IPS-18a (cell line): ENCODE results near the gene ATXN1.

Source experiments
- H3K27ac ChIP-seq: one replicate; pipeline ENCODE4 v1.5.1; 2013; ENCODE audit warnings: low read length
- H3K27me3 ChIP-seq: one replicate; pipeline ENCODE4 v1.6.1; 2013; ENCODE audit warnings: mild to moderate bottlenecking, low read length; ENCODE audit not compliant: control insufficient read depth, insufficient read depth
- H3K36me3 ChIP-seq: one replicate; pipeline ENCODE4 v1.6.1; 2013; ENCODE audit warnings: low read depth, low read length; ENCODE audit not compliant: control insufficient read depth
- H3K4me1 ChIP-seq: one replicate; pipeline ENCODE4 v1.6.1; 2013; ENCODE audit warnings: low read depth, low read length; ENCODE audit not compliant: control insufficient read depth
- H3K4me3 ChIP-seq: one replicate; pipeline ENCODE4 v1.5.1; 2013; ENCODE audit warnings: low read length
- H3K9ac ChIP-seq: one replicate; pipeline ENCODE4 v1.6.1; 2013; ENCODE audit warnings: mild to moderate bottlenecking, low read length, moderate library complexity
- H3K9me3 ChIP-seq: one replicate; pipeline ENCODE4 v1.6.1; 2013; ENCODE audit warnings: low read depth, low read length; ENCODE audit not compliant: control insufficient read depth

The ATXN1 gene

DNA sequence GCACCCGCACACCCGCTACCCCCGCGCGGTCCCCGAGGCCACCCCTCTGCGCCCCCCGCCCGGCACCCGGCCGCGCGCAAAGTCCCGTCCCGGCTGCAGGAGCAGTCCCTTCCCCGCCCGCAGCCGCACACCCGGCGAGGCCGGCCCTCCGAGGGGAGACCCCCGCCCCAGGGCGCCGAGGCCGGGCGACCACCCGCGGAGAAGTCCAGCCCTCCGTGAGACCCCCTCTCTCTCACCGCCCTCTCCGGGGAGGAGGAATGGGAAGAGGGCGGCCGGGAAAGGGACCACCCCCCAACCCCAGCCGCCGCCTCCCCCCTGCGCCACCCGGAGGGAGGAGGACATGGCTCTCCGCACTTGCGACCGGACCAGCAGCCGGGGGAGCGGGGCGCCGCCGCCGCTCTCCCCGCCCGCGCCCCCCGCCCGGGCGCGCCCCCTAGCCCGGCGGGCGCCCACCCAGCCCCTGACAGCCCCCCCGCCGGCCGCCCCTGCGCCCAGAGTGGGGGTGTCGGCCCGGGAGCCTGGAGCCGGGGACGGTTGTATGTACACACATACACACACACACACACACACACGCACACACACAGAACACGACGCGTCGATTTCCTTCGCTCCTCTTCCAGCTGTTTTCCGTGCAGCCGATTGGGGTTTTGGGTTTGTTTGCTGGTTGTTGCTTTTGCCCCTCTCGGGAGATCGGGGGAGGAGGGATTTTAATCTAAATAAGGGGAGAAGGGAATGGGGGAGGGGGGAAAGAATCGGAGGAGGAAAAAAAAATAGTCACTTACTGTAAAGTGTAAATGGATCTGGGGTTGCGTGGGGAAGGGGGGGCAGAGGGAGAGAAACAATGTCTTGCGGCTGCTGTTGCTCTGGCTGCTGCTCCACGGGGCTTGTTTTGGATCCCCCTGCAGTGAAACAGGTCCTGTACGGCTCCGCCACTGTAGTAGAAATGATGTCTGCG lies at the start of gene ATXN1:
Gene ATXN1 (minus strand): TSS at position 945 of the 955 bp plus-strand sequence.
- H3K36me3 ChIP-seq, result no peaks in the 10 kb centered on the region
- H3K9ac ChIP-seq, result peak within 1 kb of the TSS; percentile 58
- no peak within 1 kb of the TSS for H3K27ac ChIP-seq
- peak within 1 kb of the TSS; percentile 88 for H3K4me3 ChIP-seq
- H3K9me3 ChIP-seq, result no peaks in the 10 kb centered on the region
- H3K4me1 ChIP-seq, result peaks cover 15% of the 10 kb centered on the region
- peaks cover 50% of the 10 kb centered on the region for H3K27me3 ChIP-seq

DNA sequence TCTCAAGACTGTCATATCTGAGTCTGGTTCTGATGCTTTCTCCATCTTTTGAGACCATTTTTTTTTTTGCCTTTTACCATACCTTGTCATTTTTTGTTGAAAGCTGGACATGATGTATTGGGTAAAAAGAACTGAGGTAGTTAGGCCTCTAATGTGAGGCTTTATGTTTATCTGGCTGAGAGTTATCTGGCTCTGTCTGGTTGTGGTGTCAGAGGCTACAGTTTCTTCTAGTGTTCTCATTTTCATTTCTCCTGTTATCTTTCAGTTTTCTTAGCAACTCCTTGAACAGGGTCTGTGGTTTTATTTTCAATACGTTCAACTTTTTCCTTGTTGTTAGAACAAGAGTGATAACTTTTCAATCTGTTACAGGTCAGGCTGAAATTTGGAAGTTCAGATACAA lies 49.2 kb upstream of the ATXN1 start:
- Histone ChIP-seq H3K27ac (no peak overlapping the region), H3K4me1 (peaks cover 3% of the 10 kb centered on the region), H3K9me3 (no peaks in the 10 kb centered on the region), H3K36me3 (no peaks in the 10 kb centered on the region), H3K27me3 (no peaks in the 10 kb centered on the region), H3K4me3 (no peak overlapping the region), H3K9ac (no peak overlapping the region)

DNA sequence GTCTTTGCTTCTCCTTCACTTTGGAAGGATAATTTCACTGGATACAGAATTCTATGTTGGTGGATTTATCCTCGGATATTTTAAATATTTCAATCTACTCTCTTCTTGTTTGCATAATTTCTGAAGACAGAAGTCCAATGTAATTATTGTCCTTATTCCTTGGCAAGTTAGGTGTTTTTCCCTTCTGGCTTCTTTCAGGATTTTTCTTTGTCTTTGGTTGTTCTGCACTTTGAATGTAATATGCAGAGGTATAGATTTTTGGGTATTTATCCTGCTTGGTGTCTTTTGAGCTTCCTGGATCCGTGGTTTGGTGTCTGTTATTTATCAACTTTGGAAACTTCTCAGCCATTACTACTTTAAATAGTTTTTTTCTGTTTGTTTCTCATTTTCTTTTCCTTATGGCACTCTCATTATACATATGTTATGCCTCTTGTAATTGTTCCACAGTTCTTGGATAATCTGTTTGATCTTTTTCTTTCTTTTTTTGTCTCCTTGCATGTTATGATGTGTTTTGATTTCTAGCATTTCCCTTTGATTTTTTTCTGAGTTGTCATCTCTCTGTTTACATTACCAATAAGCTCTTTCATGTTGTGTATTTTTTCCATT lies 48.6 kb upstream of the ATXN1 start:
- Histone ChIP-seq H3K4me3 (no peak overlapping the region), H3K27me3 (no peaks in the 10 kb centered on the region), H3K4me1 (peaks cover 9% of the 10 kb centered on the region), H3K9ac (no peak overlapping the region), H3K36me3 (no peaks in the 10 kb centered on the region), H3K9me3 (no peaks in the 10 kb centered on the region), H3K27ac (no peak overlapping the region)

DNA sequence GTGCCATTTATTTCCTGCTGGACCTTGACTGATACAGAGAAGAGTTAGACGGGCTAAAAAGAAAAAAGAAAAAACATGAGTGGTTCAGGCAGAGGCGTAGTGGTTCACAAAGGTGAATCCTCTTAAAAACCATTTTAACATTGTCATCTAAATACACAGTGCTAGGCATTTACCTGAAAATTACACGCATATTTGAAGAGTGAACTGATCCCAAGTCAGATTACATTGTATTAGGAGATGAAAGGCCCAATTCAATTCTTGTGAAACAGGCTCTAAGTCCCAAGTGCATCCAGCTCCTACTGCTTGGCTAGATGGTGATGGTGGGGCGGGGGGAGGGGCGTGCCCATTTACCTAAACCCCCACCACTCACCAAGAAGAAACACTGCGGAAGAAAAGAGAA lies 46.7 kb upstream of the ATXN1 start:
- no peaks in the 10 kb centered on the region for H3K36me3 ChIP-seq
- no peak overlapping the region for H3K4me3 ChIP-seq
- no peak overlapping the region for H3K9ac ChIP-seq
- H3K9me3 ChIP-seq, result no peaks in the 10 kb centered on the region
- H3K27me3 ChIP-seq, result no peaks in the 10 kb centered on the region
- peaks cover 27% of the 10 kb centered on the region for H3K4me1 ChIP-seq
- H3K27ac ChIP-seq, result no peak overlapping the region

DNA sequence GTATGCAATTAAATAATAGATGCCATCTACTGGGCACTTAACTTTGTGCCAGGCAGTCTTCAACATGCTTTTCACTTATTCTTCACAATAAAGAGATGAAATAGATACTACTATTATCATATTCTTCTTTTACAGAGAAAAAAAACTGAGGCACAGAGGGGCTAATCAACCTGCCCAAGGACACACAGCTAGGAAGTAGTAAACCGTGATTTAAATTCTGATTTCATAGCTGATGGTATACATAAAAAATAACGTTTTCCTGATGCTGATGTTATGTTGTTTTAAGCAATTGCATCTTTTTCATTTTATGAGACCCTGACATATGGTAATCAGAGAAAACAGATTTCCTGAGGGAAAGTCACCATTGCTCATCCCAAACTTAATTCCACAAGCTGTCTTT lies 45.1 kb upstream of the ATXN1 start:
- Histone ChIP-seq H3K27ac (no peak overlapping the region), H3K27me3 (no peaks in the 10 kb centered on the region), H3K9ac (no peak overlapping the region), H3K4me3 (no peak overlapping the region), H3K36me3 (no peaks in the 10 kb centered on the region), H3K4me1 (peaks cover 31% of the 10 kb centered on the region), H3K9me3 (no peaks in the 10 kb centered on the region)

DNA sequence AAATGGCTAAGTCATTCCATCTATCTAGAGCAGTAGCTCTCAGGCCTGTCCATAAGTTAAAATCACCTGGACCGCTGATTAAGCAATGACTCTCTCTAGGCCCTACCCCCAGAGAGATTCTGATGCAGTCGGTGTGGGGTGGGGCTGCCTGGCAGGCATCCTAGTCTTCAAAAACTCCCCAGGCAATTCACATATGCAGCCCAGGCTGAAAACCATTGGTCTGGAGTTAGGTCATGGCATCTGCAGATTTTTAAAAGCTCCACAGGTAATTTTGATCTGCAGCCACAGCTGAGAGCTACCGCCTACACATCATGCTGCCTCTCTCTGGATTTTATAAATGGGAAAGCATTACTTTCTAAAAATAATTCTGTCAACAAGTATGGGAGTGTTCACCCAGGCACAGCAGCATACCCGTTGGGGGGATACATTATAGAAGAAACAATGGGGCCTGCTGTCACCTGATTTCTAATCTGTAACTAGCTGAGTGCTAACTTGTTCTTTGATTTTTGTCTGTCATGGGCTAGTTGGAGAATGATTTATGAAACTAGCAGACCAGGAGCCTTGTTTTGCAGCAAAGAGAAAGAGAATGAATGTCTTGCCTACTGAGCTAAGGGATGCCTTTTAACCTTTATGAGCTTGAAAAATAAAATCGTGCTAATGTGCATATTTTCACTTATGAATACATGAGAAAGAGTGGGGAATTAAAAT lies 44.1 kb upstream of the ATXN1 start:
- no peaks in the 10 kb centered on the region for H3K27me3 ChIP-seq
- no peak overlapping the region for H3K27ac ChIP-seq
- H3K4me1 ChIP-seq, result peaks cover 31% of the 10 kb centered on the region
- no peaks in the 10 kb centered on the region for H3K9me3 ChIP-seq
- no peak overlapping the region for H3K9ac ChIP-seq
- H3K36me3 ChIP-seq, result no peaks in the 10 kb centered on the region
- no peak overlapping the region for H3K4me3 ChIP-seq

DNA sequence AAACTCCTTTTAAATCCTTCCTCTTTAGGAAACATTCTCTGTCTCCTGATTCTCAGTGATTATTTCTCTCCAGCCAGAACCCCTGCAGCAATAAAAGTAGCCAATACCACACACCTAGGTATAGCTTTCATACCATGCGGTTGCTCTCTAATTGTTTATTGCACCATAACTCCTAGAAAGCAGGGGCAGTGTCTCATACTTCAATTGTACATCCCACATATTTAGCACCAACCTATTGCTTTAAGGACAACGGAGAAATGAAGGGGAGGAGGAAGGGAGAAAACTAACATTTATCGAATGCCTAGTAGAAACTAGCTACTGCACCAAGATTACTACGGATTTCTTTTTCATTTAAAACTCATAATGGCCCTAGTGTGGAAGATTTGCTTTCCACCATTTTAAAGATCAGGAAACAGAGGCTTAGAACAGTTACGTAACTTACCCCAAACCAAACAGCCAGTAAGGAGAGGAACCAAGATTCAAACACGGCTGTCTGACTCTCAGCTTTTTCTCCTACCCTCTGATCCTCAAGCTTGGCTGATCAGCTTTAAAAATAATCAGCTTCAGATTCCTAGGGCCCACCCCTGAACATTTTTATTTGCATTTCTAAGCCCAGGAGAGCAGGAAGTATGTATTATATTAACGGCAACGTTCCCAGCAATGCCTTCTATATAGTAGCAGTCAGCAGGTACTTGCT lies 43.4 kb upstream of the ATXN1 start:
- Histone ChIP-seq H3K4me1 (peaks cover 31% of the 10 kb centered on the region), H3K27me3 (no peaks in the 10 kb centered on the region), H3K27ac (no peak overlapping the region), H3K9me3 (no peaks in the 10 kb centered on the region), H3K9ac (peak overlapping the region; percentile 53), H3K36me3 (no peaks in the 10 kb centered on the region), H3K4me3 (no peak overlapping the region)

DNA sequence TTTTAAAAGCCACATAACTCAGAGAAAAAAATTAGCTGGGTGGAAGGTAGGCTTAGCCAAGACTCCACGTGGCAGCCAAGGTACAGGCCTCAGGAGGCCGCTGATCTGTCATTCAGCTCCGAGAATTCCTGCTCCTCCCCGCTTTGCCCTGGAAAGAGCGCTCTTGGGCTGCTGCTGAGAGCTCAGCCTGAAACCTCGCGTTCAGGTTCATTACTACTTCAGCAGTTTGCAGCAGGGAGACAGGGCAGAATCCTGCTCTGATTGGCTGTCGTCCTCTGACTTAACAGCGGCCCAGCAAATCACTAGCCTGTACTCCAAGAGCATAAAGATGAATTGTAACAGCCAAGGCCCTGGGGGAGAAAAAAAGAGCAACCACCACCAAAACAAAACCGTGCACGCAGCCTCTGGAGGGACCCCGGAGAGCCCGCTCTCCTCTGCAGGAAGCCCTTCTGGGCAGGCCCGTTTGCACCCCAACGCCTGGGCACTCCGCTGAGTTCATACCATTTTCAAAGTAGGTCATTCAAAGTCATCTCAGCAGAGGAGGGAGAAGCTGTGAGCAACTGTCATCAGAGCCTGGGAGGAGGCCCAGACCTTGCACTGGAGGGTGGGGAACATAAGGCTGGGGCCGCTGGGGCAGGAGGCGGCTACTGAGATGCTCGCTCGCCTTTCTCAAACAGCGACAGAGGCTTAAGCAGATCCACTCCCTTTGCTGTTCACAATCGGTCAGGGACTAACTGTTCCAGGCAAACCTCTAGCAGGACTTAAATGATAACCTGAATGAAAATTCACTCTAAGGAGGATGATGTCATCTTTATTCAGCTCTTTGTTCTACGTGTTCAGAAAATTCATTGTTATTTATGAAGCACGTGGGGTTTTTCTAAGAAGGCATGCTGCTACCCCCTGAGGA lies 42.3 kb upstream of the ATXN1 start:
- Histone ChIP-seq H3K4me3 (peak overlapping the region; percentile 42), H3K36me3 (no peaks in the 10 kb centered on the region), H3K9me3 (no peaks in the 10 kb centered on the region), H3K27me3 (no peaks in the 10 kb centered on the region), H3K9ac (peak overlapping the region; percentile 53), H3K4me1 (peaks cover 31% of the 10 kb centered on the region), H3K27ac (peak overlapping the region; percentile 40)

DNA sequence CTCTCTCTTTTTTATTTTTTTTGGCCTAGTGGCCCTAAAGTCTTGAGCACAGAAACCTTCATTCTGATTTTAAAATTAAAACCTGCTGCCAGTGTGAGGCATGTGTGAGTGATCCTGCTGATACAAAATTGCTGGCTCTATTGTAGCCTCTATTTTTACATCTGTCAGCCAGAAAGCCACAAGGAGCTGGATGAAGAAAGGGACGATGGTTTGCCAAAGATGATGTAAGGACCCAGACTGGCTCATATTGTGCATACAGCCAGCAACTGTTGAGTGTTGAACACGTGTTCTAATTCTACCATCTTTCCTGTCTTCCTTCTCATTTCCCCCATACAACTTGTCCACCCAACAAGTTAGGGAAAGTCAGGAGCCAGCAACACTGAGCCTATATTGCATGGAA lies 40.8 kb upstream of the ATXN1 start:
- H3K4me1 ChIP-seq, result peaks cover 31% of the 10 kb centered on the region
- H3K4me3 ChIP-seq, result no peak overlapping the region
- H3K27me3 ChIP-seq, result no peaks in the 10 kb centered on the region
- no peak overlapping the region for H3K27ac ChIP-seq
- H3K9me3 ChIP-seq, result no peaks in the 10 kb centered on the region
- no peaks in the 10 kb centered on the region for H3K36me3 ChIP-seq
- H3K9ac ChIP-seq, result no peak overlapping the region

DNA sequence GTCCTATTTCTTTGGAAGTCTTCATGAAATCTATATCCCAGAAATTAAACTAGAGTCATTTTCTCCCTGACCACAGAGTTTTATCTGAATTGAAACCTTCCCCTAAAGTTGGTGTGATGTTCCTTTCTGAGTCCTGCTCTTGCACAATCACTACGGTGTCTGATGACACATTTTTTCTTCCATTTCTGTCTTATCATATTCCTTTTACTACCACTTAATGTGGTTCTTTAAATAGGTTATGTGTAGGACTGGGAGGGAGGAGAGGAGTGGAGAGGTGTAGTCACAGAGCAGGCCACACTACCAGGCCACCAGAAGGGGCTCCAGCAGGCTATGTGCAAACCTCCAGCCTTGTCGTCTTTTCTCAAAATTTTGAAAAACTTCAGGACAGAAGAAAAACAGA lies 39.7 kb upstream of the ATXN1 start:
- Histone ChIP-seq H3K4me1 (peaks cover 31% of the 10 kb centered on the region), H3K36me3 (no peaks in the 10 kb centered on the region), H3K9ac (no peak overlapping the region), H3K4me3 (no peak overlapping the region), H3K9me3 (no peaks in the 10 kb centered on the region), H3K27ac (no peak overlapping the region), H3K27me3 (no peaks in the 10 kb centered on the region)
